GM19468 (cell line): Measurements from ENCODE around the gene INHA.

Experiments
- ATAC-seq: cut with Tn5 transposase; IDR thresholded peaks from one replicate; pipeline ENCODE4 v1.9.1; 2021; ENCODE audit warnings: mild to moderate bottlenecking, moderate library complexity, moderate number of reproducible peaks; ENCODE audit not compliant: unreplicated experiment; ENCODE audit errors: extremely low read depth

The INHA gene

GRCh38 chr2:219539926-219540678 is 32.0 kb upstream of the INHA start:
- no peak for ATAC-seq

DNA sequence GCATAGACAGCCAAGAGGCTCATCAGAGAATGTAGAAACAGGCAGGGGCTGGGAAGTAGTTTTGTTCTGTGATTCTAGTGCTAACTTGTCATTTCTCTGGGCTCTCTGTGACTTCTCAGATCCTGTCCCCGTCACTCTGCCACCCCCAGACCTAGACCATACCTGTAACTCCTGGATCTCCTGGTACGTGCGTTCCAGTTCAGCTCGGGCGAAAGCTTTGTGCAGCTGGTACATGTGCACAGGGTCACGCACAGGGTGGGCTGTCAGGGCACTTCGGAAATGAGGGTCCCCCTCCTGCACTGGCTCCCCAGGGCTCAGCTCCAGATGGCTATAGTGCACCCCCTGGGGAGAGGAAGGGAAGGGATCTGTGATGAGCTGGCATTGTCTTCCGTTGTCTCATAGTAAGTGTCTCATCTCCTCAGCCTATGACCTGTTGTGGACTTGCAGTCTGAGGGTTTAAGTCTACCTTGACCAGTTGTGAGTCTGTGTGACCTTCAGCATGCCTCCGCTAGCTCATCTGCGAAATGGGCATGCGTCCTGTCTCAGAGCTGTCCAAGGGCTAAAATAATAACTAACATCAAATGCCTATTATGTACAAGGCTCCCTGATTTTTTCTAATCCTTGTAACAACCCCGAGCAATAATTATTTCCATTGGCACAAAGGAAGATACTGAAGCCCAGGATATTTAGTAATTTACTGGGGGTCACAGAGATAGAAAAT is 31.2 kb upstream of the INHA start:
- no peak for ATAC-seq

DNA sequence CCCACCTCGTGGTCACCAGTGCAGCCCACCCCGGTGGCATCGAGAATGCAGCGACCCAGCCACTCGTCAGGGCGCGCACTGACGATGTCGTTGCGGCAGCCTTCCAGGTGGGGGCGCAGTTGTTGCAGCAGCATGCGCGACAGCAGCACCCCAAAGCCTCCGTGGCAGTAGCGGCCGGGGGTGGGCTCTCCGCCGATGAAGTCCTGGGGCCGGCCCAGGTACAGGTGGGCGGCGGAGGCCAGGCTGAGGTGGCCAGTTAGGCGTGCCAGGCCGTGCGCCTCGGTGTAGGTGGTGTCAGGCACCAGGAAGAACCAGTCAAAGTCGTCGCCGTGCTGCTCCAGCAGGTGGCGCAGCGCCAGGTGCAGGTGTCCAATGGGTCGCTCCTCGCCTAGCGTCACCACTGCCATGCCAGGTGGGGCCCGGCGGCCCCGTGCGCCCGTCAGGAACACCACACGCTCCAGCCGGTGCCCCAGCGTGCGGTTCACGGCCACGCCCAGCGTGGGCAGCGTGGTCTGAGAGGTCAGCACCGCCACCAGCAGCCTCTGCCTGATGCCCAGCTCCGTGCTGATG is 30.4 kb upstream of the INHA start:
- ATAC-seq: peak; percentile 47

DNA sequence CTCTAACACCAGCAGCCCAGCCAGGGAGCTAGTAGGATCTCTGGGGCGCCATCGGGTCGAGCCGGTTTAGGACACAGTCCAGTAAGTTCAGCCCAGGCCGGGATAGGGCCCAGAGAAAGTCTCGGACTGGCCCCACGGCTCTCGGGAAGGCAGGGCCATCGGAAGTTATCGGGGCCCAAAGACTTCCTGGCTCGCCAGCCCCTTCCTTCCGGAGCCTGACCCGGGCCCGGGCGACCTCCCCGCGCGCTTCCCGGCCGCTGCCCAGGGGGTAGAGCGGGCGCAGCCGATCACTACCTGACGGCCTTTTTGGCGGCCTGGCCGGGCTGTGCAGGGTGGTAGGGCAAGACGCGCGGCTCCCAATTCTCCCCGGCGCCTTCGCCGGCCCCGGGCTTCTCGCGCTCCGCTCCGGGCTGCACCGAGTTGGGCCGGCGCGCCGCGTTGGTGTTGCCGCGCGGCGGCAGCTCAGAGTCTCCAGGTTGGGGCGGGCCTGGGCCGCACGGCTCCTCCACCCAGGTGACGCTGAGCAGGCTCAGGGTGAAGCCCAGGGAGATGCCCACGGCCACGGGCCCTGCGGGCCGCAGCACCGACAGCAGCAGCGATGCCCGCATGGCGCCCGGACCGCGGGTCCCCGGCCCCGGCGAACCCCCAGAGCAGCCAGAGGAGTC is 29.0 kb upstream of the INHA start:
- peak; percentile 11 for ATAC-seq

DNA sequence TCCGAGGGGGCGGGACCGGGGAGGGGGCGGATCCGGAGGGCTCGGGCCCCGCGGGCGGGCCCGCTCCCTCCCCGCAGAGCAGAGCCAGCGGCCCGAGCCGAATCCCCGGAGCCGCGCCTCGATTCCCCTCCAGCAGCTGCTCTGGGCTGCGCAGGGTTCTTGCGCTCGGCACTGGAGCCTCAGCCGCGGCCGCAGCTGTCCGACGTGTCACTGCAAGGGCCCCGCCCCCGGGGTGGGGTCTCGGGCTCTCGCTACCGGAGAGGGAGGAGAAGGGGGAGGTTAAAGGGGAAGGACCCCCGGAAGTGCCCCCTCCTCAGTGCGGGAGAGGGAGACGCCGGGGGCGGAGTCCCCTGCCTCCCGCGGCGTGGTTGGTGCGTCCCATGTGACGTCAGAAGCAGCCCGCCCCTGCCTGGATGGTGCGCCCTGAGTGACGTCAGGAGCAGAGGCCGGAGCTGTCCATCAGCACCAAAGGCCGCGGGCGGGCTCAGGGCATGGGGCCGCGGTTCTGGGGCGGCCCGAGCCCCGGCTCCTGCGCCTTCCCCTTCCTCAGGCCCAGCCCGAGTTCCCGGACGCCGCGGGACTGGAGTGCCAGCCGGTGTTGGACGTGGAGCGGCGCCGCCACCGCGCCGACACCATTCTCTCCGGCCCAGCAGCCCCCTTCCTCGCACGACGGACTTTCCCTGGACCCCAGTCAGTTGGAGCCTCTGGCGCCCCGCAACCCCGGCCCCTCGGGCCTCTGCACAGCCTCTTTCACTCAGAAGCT is 28.3 kb upstream of the INHA start, which contains the start of the genes CHPF and TMEM198:
Gene CHPF, minus strand, starts transcription at position 214 of the 763 bp plus-strand sequence. CDS start 271 bp downstream, outside the sequence.
Gene TMEM198, plus strand, starts transcription at position 433 of the 763 bp plus-strand sequence. CDS start 700 bp downstream, outside the sequence.
- peak; percentile 71 for ATAC-seq

DNA sequence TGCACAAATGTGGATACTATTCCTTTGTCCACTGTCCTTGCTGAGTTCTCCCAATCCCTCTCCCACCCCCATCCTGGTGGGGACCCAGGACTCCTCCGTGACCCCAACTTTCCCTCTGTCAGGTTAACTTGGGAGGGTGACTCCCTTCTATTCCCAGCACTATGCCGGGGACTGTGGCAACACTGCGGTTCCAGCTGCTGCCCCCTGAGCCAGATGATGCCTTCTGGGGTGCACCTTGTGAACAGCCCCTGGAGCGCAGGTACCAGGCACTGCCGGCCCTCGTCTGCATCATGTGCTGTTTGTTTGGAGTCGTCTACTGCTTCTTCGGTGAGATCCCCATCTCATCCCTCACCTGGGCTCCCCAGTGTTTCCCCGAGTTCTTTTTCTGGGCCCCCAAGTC is 27.5 kb upstream of the INHA start:
- ATAC-seq: no peak

DNA sequence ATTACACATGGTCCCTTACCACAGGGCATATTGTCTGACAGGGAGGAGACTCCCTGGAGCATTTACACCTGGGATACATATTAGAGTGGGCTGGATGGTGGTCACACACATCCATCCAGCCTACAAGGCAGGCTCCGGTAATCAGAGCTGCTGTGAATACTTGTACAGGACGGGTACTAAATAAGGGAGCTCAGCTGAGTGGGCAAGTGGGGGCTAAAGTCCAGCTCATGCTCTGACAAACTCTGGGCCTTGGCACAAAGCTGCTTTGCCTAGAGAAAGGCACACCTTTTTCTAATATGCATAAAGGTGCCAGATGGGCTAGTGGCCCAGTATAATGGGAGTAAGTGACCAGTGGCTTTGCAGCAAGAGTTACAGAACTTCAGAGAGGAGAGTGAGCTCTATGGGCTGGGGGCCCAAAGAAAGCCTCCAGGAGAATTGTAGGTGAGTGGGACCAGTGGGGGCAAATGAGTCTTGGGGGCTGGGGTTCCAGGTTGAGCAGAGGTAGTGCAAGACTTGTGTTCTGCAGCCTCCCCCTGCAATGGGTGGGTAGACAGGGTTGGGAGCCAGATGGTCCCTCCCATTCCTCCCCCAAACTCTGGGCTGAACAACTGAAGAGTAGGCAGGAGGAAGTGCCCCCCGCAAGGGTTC is 26.7 kb upstream of the INHA start:
- no peak for ATAC-seq

DNA sequence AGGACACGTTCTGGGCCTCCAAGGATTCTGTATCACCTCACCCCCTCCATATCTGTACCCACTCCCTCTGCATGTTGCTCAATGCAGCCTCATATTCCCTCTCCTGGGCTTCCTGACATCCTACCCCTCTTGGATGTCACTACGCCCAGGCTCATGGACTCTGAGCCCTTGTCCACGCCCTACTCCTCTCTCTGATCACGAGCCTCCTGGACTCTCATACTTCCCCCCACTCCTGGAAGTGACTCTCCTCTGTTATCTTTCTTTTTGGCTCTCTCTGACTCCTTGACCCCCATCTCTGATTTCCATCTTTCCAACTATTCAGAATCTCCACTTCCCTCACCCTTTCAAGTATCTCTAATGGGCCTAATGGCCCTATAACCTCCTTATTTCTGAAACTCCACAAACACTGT is 26.2 kb upstream of the INHA start:
- ATAC-seq: no peak

DNA sequence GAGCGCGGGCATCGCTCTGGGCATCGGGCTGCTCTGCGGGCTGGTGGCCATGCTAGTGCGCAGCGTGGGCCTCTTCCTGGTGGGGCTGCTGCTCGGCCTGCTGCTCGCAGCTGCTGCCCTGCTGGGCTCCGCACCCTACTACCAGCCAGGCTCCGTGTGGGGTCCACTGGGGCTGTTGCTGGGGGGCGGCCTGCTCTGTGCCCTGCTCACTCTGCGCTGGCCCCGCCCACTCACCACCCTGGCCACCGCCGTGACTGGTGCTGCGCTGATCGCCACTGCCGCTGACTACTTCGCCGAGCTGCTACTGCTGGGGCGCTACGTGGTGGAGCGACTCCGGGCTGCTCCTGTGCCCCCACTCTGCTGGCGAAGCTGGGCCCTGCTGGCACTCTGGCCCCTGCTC is 24.5 kb upstream of the INHA start:
- no peak for ATAC-seq

DNA sequence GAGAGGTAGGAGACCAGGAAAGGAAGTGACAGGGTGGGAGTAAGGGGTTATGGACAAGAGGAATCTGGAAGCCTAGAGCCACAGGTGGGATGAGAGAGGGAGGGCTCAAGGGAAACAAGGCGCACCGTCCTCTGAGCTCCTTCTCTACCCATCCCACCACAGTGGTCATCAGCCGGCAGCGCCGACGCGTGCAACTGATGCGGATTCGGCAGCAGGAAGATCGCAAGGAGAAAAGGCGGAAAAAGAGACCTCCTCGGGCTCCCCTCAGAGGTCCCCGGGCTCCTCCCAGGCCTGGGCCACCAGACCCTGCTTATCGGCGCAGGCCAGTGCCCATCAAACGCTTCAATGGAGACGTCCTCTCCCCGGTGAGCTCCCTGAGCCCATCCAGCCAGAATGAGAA is 23.1 kb upstream of the INHA start:
- ATAC-seq: no peak

DNA sequence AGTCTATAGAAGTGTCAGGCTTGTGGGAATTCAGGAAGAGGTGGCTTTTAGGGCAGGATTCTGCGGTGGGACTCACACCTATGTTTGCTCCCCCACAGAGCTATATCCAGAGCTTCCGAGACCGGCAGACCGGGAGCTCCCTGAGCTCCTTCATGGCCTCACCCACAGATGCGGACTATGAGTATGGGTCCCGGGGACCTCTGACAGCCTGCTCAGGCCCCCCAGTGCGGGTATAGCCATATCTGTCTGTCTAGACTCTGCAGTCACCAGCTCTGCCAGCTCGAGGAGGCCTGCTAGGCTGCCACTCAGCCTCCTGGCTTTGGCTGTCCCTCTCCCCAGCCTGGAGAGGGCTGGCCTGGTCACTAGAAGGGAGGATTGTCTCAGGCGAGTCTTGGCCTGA is 22.5 kb upstream of the INHA start:
- no peak for ATAC-seq

- ATAC-seq: no peak
Measured at GRCh38 chr2:219551441-219552381, 20.4 kb upstream of the INHA start.

GRCh38 chr2:219552382-219553167 is 19.5 kb upstream of the INHA start:
- peak; percentile 91 for ATAC-seq

- no peak for ATAC-seq
Measured at GRCh38 chr2:219553168-219553417, 19.0 kb upstream of the INHA start.

GRCh38 chr2:219553463-219553963 is 18.6 kb upstream of the INHA start:
- no peak for ATAC-seq

DNA sequence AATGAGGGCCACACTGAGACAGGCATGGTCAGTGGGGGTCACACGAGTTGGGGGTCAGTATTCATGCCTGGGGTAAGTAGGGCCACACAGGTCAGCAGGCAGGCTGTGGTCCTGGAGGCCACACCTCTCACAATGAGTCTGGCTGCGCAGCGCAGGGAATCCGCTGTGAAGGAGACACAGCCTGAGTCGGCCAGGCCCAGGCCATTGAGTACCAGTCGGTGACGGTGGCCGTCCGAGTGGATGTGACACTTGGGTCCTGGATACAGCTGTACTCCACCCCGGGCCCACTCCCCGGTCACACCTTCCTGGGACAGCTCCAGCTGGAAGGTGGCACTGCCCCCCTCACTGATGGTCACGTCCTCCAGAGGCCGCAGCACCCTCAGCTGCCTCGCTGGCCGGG is 17.8 kb upstream of the INHA start:
- no peak for ATAC-seq

DNA sequence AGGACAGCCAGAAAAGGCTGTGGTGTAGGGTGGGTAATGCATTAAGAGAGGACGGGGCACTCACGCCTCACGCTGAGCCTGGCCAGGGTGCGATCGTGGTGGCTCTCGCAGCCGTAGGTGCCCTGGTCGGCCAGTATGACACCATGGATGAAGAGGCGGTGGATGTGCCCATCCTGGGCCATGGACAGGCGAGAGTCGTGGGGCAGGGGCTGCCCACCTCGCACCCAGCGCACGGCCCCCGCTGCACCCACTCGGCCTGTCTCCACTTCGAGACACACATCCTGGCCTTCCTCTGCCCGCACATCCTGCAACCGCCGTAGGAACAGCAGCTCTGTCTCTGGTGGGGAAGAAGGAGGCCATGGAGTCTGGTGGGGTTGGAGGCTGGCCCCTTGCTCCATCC is 16.2 kb upstream of the INHA start:
- no peak for ATAC-seq

DNA sequence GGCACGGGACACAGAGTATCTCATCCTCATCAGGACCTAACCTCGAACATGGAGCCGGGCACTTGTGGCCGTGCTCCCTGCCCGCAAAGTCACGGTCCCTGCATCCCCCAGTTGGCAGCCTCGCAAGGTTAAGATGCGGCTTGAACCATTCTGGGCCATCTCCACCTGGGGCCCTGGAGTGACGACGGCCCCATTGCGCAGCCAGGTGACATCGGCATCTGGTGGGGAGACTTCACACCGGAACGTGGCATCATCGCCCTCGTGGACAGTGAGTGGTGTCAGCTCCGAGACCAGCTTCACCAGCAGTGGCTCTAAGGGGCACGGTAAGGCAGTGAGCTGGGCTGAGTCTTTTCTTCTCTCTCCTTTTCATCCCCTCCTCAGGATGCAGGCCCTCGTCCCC is 15.7 kb upstream of the INHA start:
- ATAC-seq: no peak
